ENCODE data around the gene CFDP1.

Gene CFDP1

GRCh38 chr16:75446416-75446815, 13.1 kb upstream of the CFDP1 start (continued):
- TF ChIP-seq ZNF24 (tag by site-specific recombination; IDR thresholded peaks at IDR 0.05) (no peak), ZNF600 (tag by site-specific recombination; IDR thresholded peaks at IDR 0.05) (no peak), ZNF274 (IDR thresholded peaks at IDR 0.05; ENCODE audit: low read length) (no peak), ZNF274 (tag by site-specific recombination; IDR thresholded peaks at IDR 0.05; ENCODE audit: borderline replicate concordance) (no peak), ZNF423 (tag by site-specific recombination; IDR thresholded peaks at IDR 0.05) (no peak), BCL11B (tag by site-specific recombination; IDR thresholded peaks at IDR 0.05; ENCODE audit: low read depth) (no peak), KLF10 (tag by site-specific recombination; IDR thresholded peaks at IDR 0.05) (peak; percentile 36; the same call in 1 of the 2 replicates), ZNF660 (tag by site-specific recombination; IDR thresholded peaks at IDR 0.05) (no peak), SALL2 (tag by site-specific recombination; IDR thresholded peaks at IDR 0.05; ENCODE audit: borderline replicate concordance) (no peak), OSR2 (tag by site-specific recombination; IDR thresholded peaks at IDR 0.05) (peak; percentile 75), GLI2 (tag by site-specific recombination; IDR thresholded peaks at IDR 0.05; ENCODE audit: borderline replicate concordance, low read depth) (no peak), PRDM10 (tag by site-specific recombination; IDR thresholded peaks at IDR 0.05) (no peak), ZNF175 (tag by site-specific recombination; IDR thresholded peaks at IDR 0.05) (no peak), ZNF248 (tag by site-specific recombination; IDR thresholded peaks at IDR 0.05) (no peak), RBAK (tag by site-specific recombination; IDR thresholded peaks at IDR 0.05) (no peak), ZNF654 (tag by site-specific recombination; IDR thresholded peaks at IDR 0.05; ENCODE audit: low read depth) (no peak), ZNF19 (tag by site-specific recombination; IDR thresholded peaks at IDR 0.05; ENCODE audit: low read depth) (no peak), ZNF391 (tag by site-specific recombination; IDR thresholded peaks at IDR 0.05; ENCODE audit: borderline replicate concordance, low read depth) (peak; percentile 52; the same call in 1 of the 2 replicates), ZNF670 (tag by site-specific recombination; IDR thresholded peaks at IDR 0.05; ENCODE audit: low read depth) (no peak), SP2 (tag by site-specific recombination; IDR thresholded peaks at IDR 0.05) (no peak), ZNF404 (tag by site-specific recombination; IDR thresholded peaks at IDR 0.05) (no peak)
- TF ChIP-seq, protein P1, sequence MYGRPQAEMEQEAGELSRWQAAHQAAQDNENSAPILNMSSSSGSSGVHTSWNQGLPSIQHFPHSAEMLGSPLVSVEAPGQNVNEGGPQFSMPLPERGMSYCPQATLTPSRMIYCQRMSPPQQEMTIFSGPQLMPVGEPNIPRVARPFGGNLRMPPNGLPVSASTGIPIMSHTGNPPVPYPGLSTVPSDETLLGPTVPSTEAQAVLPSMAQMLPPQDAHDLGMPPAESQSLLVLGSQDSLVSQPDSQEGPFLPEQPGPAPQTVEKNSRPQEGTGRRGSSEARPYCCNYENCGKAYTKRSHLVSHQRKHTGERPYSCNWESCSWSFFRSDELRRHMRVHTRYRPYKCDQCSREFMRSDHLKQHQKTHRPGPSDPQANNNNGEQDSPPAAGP (tag by site-specific recombination; IDR thresholded peaks at IDR 0.05): no peak
- TF ChIP-seq, protein P2, sequence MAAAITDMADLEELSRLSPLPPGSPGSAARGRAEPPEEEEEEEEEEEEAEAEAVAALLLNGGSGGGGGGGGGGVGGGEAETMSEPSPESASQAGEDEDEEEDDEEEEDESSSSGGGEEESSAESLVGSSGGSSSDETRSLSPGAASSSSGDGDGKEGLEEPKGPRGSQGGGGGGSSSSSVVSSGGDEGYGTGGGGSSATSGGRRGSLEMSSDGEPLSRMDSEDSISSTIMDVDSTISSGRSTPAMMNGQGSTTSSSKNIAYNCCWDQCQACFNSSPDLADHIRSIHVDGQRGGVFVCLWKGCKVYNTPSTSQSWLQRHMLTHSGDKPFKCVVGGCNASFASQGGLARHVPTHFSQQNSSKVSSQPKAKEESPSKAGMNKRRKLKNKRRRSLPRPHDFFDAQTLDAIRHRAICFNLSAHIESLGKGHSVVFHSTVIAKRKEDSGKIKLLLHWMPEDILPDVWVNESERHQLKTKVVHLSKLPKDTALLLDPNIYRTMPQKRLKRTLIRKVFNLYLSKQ (tag by site-specific recombination; IDR thresholded peaks at IDR 0.05; ENCODE audit: borderline replicate concordance): no peak
- TF ChIP-seq, protein P3, sequence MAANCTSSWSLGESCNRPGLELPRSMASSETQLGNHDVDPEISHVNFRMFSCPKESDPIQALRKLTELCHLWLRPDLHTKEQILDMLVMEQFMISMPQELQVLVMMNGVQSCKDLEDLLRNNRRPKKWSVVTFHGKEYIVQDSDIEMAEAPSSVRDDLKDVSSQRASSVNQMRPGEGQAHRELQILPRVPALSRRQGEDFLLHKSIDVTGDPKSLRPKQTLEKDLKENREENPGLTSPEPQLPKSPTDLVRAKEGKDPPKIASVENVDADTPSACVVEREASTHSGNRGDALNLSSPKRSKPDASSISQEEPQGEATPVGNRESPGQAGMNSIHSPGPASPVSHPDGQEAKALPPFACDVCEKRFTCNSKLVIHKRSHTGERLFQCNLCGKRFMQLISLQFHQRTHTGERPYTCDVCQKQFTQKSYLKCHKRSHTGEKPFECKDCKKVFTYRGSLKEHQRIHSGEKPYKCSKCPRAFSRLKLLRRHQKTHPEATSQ (tag by site-specific recombination; IDR thresholded peaks at IDR 0.05): no peak
- TF ChIP-seq, protein P4, sequence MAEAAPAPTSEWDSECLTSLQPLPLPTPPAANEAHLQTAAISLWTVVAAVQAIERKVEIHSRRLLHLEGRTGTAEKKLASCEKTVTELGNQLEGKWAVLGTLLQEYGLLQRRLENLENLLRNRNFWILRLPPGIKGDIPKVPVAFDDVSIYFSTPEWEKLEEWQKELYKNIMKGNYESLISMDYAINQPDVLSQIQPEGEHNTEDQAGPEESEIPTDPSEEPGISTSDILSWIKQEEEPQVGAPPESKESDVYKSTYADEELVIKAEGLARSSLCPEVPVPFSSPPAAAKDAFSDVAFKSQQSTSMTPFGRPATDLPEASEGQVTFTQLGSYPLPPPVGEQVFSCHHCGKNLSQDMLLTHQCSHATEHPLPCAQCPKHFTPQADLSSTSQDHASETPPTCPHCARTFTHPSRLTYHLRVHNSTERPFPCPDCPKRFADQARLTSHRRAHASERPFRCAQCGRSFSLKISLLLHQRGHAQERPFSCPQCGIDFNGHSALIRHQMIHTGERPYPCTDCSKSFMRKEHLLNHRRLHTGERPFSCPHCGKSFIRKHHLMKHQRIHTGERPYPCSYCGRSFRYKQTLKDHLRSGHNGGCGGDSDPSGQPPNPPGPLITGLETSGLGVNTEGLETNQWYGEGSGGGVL (tag by site-specific recombination; IDR thresholded peaks at IDR 0.05): no peak
- TF ChIP-seq, protein P5, sequence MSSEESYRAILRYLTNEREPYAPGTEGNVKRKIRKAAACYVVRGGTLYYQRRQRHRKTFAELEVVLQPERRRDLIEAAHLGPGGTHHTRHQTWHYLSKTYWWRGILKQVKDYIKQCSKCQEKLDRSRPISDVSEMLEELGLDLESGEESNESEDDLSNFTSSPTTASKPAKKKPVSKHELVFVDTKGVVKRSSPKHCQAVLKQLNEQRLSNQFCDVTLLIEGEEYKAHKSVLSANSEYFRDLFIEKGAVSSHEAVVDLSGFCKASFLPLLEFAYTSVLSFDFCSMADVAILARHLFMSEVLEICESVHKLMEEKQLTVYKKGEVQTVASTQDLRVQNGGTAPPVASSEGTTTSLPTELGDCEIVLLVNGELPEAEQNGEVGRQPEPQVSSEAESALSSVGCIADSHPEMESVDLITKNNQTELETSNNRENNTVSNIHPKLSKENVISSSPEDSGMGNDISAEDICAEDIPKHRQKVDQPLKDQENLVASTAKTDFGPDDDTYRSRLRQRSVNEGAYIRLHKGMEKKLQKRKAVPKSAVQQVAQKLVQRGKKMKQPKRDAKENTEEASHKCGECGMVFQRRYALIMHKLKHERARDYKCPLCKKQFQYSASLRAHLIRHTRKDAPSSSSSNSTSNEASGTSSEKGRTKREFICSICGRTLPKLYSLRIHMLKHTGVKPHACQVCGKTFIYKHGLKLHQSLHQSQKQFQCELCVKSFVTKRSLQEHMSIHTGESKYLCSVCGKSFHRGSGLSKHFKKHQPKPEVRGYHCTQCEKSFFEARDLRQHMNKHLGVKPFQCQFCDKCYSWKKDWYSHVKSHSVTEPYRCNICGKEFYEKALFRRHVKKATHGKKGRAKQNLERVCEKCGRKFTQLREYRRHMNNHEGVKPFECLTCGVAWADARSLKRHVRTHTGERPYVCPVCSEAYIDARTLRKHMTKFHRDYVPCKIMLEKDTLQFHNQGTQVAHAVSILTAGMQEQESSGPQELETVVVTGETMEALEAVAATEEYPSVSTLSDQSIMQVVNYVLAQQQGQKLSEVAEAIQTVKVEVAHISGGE (tag by site-specific recombination; conservative IDR thresholded peaks at IDR 0.05; ENCODE audit: low read depth): 0 out of 2 replicates have a peak, but pooled peaks have one; percentile 9
- TF ChIP-seq, protein P6, sequence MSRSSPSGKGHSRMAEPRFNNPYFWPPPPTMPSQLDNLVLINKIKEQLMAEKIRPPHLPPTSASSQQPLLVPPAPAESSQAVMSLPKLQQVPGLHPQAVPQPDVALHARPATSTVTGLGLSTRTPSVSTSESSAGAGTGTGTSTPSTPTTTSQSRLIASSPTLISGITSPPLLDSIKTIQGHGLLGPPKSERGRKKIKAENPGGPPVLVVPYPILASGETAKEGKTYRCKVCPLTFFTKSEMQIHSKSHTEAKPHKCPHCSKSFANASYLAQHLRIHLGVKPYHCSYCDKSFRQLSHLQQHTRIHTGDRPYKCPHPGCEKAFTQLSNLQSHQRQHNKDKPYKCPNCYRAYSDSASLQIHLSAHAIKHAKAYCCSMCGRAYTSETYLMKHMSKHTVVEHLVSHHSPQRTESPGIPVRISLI (tag by site-specific recombination; IDR thresholded peaks at IDR 0.05): no peak
